ENCODE results near the gene SHROOM1. TPM values are rescaled to one million over a fixed set of nuclear protein-coding genes. Genes with fewer than 3 reads are reported as not detected.
"Not testable (repeated sequence)": the region's sequence is repeated elsewhere in the genome, so short reads cannot be mapped to it uniquely, and the experiment has no call there.

Gene SHROOM1
- total and polyA plus RNA-seq, 7 donors, result 4.2 to 25.1 (median 20.0) TPM

GRCh38 chr5:132860742-132861141 lies 30.3 kb upstream of the SHROOM1 start:
- TF ChIP-seq EP300 (IDR thresholded peaks at IDR 0.05) (no peak), POLR2A (IDR thresholded peaks at IDR 0.05) (no peak), POLR2AphosphoS5 (IDR thresholded peaks at IDR 0.05) (no peak), CTCF (IDR thresholded peaks at IDR 0.05) (no peak)
- 59 to 70% methylated on average over 5 of the region's 5 CpGs for WGBS, 2 donors
- H3K4me3 ChIP-seq, result no peak overlapping the region
- no peak overlapping the region for H3K27ac ChIP-seq
- no peaks in the 10 kb centered on the region for H3K36me3 ChIP-seq
- intact Hi-C loops (cut with DNase I), result loop anchor here (10.0 kb wide), 1 partner anchor 194 kb away; the partner anchor contains the start of gene HSPA4
- H3K9me3 ChIP-seq, result no peaks in the 10 kb centered on the region
- DNase-seq, result no peak
- peaks cover 0 to 3% (median 3%) of the 10 kb centered on the region in 4 donors for H3K4me1 ChIP-seq
- H3K27me3 ChIP-seq, result no peaks in the 10 kb centered on the region

DNA sequence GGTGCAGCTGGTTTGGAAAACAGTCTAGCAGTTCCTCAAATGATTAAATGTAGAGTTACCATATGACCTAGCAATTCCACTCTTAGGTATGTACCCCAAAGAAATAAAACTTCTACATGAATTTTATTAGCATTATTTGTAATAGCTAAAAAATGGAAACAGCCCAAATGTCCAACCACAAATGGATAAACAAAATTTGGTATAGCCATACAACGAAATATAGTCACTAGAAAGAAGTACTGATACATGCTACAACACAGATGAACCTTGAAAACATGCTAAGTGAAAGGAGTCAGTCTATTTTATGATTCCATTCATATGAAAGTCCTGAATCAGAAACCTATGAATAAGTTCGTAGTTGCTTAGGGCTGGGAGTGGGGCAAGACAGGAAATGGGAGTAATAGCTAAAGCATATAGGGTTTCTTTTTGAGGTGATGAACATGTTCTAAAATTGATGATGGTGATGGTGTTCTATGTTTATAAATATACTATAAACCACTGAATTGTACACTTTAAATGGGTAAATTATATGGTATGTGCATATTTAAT lies 29.5 kb upstream of the SHROOM1 start:
- intact Hi-C loops (cut with DNase I), result loop anchor here (10.0 kb wide), 1 partner anchor 195 kb away; the partner anchor contains the start of gene HSPA4
- Histone ChIP-seq H3K4me1 (no peaks in the 10 kb centered on the region), H3K27ac (no peak overlapping the region), H3K9me3 (no peaks in the 10 kb centered on the region), H3K36me3 (no peaks in the 10 kb centered on the region), H3K4me3 (no peak overlapping the region), H3K27me3 (no peaks in the 10 kb centered on the region)
- 85 to 86% methylated on average over 2 of the region's 2 CpGs for WGBS, 2 donors
- DNase-seq, result no peak
- no peak for TF ChIP-seq POLR2AphosphoS5 (IDR thresholded peaks at IDR 0.05)
- TF ChIP-seq CTCF (IDR thresholded peaks at IDR 0.05), result no peak
- TF ChIP-seq EP300 (IDR thresholded peaks at IDR 0.05), result no peak
- TF ChIP-seq POLR2A (IDR thresholded peaks at IDR 0.05), result no peak

DNA sequence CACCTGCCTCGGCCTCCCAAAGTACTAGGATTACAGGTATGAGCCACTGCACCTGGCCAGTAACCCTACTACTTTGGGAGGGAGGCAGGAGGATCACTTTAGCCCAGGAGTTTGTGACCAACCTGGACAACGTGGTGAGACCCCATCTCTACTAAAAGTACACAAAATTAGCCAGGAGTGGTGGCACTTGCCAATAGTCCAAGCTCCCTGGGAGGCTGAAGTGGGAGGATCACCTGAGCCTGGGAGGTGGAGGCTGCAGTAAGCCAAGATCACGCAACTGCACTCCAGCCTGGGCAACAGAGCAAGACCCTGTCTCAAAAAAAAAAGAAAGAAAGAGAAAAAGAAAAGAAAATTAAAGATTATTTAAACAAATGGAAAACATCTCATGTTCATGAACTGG lies 25.6 kb upstream of the SHROOM1 start:
- H3K4me3 ChIP-seq, result no peak overlapping the region
- H3K4me1 ChIP-seq, result no peaks in the 10 kb centered on the region
- H3K9me3 ChIP-seq, result no peaks in the 10 kb centered on the region
- no peak for DNase-seq
- TF ChIP-seq CTCF (IDR thresholded peaks at IDR 0.05) (no peak), POLR2AphosphoS5 (IDR thresholded peaks at IDR 0.05) (no peak), POLR2A (IDR thresholded peaks at IDR 0.05) (no peak), EP300 (IDR thresholded peaks at IDR 0.05) (no peak)
- H3K36me3 ChIP-seq, result no peaks in the 10 kb centered on the region
- WGBS, 2 donors, result 86 to 89% methylated on average over 3 of the region's 3 CpGs
- intact Hi-C loops (cut with DNase I), result no loop called here
- H3K27ac ChIP-seq, result no peak overlapping the region
- H3K27me3 ChIP-seq, result no peaks in the 10 kb centered on the region

- DNase-seq; intact Hi-C loops (cut with DNase I); H3K36me3 ChIP-seq; H3K4me1 ChIP-seq; H3K9me3 ChIP-seq; H3K4me3 ChIP-seq; H3K27me3 ChIP-seq; H3K27ac ChIP-seq: not testable (repeated sequence)
- 97% methylated on average over 5 of the region's 5 CpGs for WGBS, 2 donors
Observed at GRCh38 chr5:132854992-132855391, 24.5 kb upstream of the SHROOM1 start.

DNA sequence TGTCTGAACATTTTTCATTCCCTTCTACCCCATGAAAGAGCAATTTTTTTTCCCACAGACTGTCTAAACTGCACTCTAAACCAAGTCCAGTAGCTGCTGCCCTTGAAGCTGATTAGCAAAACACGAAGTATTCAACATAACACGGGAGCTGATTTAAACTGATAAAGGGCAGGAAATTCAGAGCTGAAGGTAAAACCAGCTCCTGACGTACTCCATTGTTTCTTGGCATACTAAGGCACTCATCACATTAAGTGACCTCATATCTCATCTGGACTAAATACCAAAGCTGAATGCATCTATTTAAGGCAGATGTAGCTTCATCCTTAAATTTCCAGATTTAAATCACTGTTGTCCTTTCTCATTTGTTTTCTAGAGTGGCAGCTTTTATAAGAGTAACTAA lies 23.9 kb upstream of the SHROOM1 start:
- intact Hi-C loops (cut with DNase I), result no loop called here
- no peaks in the 10 kb centered on the region for H3K27me3 ChIP-seq
- DNase-seq, result no peak
- no peaks in the 10 kb centered on the region for H3K36me3 ChIP-seq
- WGBS, 2 donors, result 62 to 77% methylated on average over 3 of the region's 3 CpGs
- H3K4me3 ChIP-seq, result no peak overlapping the region
- H3K27ac ChIP-seq, result no peak overlapping the region
- no peaks in the 10 kb centered on the region for H3K9me3 ChIP-seq
- no peak for TF ChIP-seq POLR2A (IDR thresholded peaks at IDR 0.05)
- no peak for TF ChIP-seq POLR2AphosphoS5 (IDR thresholded peaks at IDR 0.05)
- no peak for TF ChIP-seq EP300 (IDR thresholded peaks at IDR 0.05)
- no peak for TF ChIP-seq CTCF (IDR thresholded peaks at IDR 0.05)
- H3K4me1 ChIP-seq, result no peaks in the 10 kb centered on the region
